ENCODE results near the gene CRYBG3.

CRYBG3 gene

DNA sequence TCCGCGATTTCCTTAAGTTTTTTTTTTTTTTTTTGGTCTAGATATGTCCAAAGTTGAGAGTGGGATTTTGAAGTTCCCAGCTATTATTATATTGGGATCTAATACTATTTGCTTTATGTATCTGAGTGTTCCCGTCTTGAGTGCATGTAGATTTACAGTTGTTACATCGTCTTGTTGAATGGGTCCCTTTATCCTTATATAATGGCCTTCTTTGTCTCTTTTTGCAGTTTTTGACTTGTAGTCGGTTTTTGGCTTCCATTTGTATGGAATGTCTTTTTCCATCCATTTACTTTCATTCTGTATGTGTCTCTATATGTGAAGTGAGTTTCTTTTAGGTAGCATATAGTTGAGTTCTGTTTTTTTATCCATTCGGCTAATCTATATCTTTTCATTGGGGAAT is 35.6 kb downstream of the CRYBG3 start:
- DNase-seq (ENCODE audit: low read depth in 1 of 2, low spot score in 1 of 2) = no peak
- in situ Hi-C loops (cut with HindIII; ENCODE audit: low pct_unique_long_range_greater_than_20kb, low sequenced_read_pairs) = no loop called here
- no peak for TF ChIP-seq JUND (IDR thresholded peaks at IDR 0.05; ENCODE audit: low read depth)

DNA sequence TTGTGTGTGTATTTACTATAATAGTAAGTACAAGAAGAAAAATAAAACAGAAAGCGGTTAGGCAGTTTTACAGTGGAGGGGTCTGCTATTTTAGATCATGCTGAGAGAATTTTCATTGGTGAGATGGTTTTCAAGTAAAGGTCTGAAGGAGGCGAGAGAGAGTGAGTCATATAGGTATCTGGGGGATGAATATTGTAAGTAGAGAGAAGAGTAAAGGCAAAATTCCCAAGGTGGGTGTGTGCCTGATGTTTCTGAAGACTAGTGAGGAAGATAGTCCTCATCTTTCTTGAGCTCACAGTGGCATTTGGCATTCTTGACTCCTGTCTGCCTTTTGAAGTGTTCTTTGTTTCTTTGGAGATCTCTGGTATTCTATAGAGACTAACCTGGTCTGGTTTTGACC is 38.6 kb downstream of the CRYBG3 start:
- no peak for DNase-seq (ENCODE audit: low read depth in 1 of 2, low spot score in 1 of 2)
- no peak for TF ChIP-seq JUND (IDR thresholded peaks at IDR 0.05; ENCODE audit: low read depth)
- in situ Hi-C loops (cut with HindIII; ENCODE audit: low pct_unique_long_range_greater_than_20kb, low sequenced_read_pairs) = no loop called here

DNA sequence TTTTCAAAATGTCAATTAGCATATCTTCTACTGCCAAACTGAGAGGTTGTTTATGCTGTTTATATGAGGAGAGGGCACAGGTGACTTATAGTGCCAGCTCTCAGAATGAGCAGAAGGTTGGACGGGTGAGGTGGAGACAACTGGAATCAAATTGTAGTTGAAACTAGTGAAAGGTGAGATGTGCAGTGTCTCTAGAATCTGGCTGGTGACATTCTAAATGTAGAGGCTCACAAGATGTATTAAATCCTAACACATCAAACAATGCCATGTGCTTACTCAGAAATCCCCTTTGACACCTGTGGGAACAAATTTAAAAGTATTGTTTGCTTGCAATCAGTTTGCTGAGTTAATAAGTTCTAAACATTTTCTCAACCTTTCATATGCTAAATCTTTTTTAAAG is 40.8 kb downstream of the CRYBG3 start:
- no peak for DNase-seq (ENCODE audit: low read depth in 1 of 2, low spot score in 1 of 2)
- in situ Hi-C loops (cut with HindIII; ENCODE audit: low pct_unique_long_range_greater_than_20kb, low sequenced_read_pairs) = no loop called here
- no peak for TF ChIP-seq JUND (IDR thresholded peaks at IDR 0.05; ENCODE audit: low read depth)

DNA sequence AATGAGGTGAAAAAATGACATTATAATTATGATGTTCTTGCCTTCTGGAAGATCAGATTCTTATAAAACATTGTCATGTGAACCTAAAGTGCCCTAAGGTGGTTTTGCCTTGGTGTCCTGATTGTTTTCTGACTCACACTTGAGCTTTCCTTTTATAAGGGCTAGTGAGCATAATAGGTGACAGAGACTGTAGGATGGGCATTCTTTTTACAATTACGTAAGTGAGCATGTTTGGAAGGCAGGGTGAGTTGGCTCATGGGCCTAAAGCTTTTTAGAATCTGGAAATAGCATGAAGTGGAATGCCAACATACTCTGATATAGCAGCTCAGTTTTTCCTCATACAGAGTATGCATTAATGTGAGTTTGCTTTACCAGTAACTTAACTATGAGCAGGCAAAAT is 41.2 kb downstream of the CRYBG3 start:
- TF ChIP-seq JUND (IDR thresholded peaks at IDR 0.05; ENCODE audit: low read depth) = no peak
- DNase-seq (ENCODE audit: low read depth in 1 of 2, low spot score in 1 of 2) = peak in 1 of 2 experiments; percentile 13
- in situ Hi-C loops (cut with HindIII; ENCODE audit: low pct_unique_long_range_greater_than_20kb, low sequenced_read_pairs) = no loop called here

DNA sequence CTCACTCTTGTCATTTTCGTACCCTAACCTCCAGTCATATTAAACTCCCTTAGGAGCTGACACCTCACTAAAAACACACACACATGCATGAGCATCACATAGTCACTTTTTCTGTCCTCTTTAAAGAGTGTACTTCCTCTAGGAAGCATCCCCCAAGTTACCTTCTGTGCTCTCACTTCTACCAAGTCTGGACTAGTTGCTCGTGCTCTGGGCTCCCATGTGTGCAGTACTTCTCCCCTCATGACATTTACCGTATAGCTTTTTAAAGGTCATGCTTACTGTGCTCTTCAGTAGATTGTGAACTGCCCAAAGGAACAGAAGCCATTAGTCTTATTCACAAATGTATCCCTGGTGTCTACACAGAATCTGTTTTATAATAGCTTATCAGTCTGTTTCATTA is 42.0 kb downstream of the CRYBG3 start:
- in situ Hi-C loops (cut with HindIII; ENCODE audit: low pct_unique_long_range_greater_than_20kb, low sequenced_read_pairs) = no loop called here
- no peak for TF ChIP-seq JUND (IDR thresholded peaks at IDR 0.05; ENCODE audit: low read depth)

DNA sequence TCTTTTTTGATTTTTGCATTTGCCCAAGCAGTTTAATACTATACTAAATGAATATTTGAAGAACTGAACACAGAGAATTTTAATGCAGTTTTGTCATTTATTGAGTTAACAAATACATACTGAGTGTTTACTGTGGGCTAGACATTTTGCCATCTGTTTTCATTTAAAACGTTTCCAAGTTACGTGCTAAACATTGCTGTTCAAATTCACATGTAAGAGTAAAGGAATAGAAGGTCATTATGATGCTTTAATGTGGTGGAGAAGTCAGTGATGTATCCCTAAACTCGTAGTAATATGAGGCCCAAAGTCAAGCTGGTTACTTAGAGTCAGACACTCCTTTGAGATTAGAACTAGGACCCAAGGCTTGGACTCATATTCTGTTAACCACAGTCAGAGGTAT is 49.4 kb downstream of the CRYBG3 start:
- no peak for DNase-seq (ENCODE audit: low read depth in 1 of 2, low spot score in 1 of 2)
- in situ Hi-C loops (cut with HindIII; ENCODE audit: low pct_unique_long_range_greater_than_20kb, low sequenced_read_pairs) = no loop called here
- TF ChIP-seq JUND (IDR thresholded peaks at IDR 0.05; ENCODE audit: low read depth) = no peak

More for the DNA sequence above, 42.0 kb downstream of the CRYBG3 start:
- DNase-seq (ENCODE audit: low read depth in 1 of 2, low spot score in 1 of 2) = no peak

DNA sequence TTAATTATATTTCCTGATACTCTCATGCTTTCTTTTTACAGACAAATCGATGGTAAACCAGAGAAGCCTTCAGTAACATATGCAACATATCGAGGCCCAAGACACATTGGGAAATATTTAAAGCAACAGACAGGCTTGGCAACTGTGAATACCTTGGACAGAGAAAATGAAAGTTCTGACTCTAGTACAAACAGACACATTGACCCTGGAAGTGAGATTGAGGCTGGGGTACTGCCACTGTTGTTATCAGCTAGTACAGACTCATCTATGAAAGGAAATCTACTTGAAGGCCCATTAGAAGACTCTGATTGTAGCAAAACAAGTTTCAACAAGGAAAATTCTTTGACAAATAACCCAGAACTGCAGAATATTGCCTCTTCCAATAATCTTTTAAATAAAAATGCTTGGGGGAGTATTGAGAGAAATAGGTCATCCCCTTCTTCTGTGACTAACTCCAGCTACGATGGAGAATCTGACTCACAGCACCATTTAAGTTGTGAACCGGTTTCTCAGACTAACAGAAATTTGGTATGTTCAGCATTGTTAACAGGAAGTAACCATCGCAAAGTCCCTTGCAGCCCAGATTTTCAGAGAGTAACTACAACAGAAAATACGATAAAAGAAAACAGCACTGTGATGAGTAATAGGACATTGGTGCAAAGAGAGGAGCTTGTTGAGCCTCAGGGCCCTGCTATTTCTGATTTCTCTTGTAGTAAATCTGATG is 50.2 kb downstream of the CRYBG3 start:
- no peak for TF ChIP-seq JUND (IDR thresholded peaks at IDR 0.05; ENCODE audit: low read depth)
- in situ Hi-C loops (cut with HindIII; ENCODE audit: low pct_unique_long_range_greater_than_20kb, low sequenced_read_pairs) = no loop called here
- no peak for DNase-seq (ENCODE audit: low read depth in 1 of 2, low spot score in 1 of 2)

DNA sequence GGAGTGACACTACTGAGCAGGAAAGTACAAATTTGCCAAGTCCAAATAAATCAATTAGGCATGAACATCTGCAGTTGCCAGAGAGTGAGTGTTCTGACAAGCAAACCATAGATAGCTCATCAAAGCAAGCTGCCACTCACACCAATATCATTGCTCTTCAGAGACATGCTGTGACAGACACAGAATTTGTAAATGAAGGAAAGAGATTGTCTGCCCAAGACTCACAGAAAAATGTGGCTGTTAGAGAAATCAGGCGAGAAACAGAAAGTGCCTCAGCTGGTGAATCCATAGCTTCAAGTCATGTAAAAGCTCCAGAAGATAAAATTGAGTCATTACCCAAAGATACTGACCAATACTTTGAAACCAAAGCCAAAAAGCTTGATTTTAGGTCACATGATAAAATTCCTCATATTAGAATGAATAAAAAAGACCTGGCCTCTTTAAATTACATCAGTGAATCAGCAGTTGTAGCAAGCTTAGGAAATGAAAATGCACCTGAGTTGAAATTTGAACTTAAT is 50.8 kb downstream of the CRYBG3 start:
- DNase-seq (ENCODE audit: low read depth in 1 of 2, low spot score in 1 of 2) = no peak
- in situ Hi-C loops (cut with HindIII; ENCODE audit: low pct_unique_long_range_greater_than_20kb, low sequenced_read_pairs) = no loop called here
- no peak for TF ChIP-seq JUND (IDR thresholded peaks at IDR 0.05; ENCODE audit: low read depth)

DNA sequence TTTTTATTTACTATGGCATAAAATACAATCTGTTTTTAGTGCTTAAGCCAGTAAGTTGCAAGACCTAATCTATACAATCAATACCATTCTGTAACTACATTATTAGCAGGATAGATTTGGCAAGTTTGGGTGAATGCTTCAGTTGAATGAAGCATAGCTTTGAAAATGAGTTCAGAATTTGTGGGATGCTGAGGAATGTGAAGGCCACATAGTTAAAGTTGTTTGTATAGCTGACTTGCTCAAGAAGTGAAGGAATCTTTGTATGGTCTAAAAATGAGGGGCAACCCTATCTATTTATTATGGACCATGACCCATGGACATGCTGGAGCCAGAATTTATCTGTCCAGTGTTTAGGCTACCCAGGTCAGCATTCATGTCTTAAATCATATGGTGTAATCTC is 58.5 kb downstream of the CRYBG3 start:
- no peak for DNase-seq (ENCODE audit: low read depth in 1 of 2, low spot score in 1 of 2)
- no peak for TF ChIP-seq JUND (IDR thresholded peaks at IDR 0.05; ENCODE audit: low read depth)
- in situ Hi-C loops (cut with HindIII; ENCODE audit: low pct_unique_long_range_greater_than_20kb, low sequenced_read_pairs) = no loop called here

DNA sequence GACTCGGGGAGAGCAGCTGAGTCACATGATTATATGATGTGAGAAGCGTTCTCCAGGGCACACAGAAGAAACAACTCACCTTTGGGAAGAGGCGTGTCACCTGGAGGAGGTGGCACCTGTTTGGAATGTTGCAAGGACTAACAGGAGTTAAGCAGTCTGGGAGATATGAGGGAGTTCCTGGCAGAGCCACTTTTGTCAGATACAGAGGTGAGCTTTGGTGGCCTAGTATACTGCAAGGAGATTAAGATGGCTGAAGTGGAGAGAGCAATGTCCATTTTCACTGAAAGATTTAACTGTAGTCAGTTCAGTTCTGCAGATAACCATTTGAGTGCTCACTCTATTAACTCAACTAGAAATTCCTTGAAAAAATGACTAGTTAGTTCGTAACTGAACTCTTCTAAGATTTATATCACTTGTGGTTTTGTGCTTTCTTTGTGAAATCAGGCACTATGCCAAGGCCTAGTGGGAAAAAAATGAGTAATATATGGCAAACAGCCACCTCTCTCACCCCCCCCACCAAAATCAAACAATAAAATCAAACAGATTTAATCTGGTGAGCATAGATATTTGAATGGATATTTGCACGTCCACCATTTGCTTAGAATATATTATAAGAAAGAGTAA is 61.3 kb downstream of the CRYBG3 start:
- no peak for TF ChIP-seq JUND (IDR thresholded peaks at IDR 0.05; ENCODE audit: low read depth)
- in situ Hi-C loops (cut with HindIII; ENCODE audit: low pct_unique_long_range_greater_than_20kb, low sequenced_read_pairs) = no loop called here
- DNase-seq (ENCODE audit: low read depth in 1 of 2, low spot score in 1 of 2) = peak in 1 of 2 experiments; percentile 39

DNA sequence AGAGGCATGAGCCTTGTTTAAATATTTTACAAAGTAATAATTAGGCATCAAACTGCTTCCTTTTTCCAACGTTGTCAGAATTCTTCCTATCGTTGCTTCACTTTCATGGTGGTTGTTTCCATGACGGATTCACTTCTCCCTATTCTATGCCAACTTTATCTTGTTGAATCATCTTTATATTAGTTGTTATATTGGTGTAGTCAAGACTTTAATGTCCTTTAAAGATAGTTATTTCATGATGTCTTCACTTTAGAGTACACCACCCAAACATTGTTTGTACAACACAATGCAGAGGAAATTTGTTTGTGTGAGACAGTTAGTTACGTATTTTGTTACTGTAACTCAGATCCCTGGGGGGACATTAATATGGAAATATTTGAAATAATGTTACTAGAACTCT is 61.9 kb downstream of the CRYBG3 start:
- no peak for TF ChIP-seq JUND (IDR thresholded peaks at IDR 0.05; ENCODE audit: low read depth)
- in situ Hi-C loops (cut with HindIII; ENCODE audit: low pct_unique_long_range_greater_than_20kb, low sequenced_read_pairs) = no loop called here
- DNase-seq (ENCODE audit: low read depth in 1 of 2, low spot score in 1 of 2) = no peak

DNA sequence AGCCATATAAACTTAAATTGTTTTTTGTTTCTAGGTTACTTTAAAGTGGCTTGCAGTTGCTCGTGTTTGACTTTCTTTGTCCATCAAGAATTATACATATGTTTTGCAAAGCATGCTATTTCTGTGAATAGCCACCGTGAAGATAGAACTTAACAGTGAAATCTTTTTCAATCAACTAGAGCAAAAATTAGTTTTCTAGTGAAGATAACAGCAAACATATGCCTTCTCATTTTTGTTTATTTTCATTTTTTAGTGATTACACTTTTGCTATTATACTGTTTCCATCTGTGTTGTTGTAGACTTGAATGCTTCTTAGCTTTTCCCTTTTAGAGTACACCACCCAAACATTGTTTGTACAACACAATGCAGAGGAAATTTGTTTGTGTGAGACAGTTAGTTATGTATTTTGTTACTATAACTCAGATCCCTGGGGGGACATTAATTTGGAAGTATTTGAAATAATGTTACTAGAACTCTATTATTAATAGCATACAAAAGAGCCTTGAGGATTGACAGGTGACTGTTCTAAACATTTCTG is 62.8 kb downstream of the CRYBG3 start:
- no peak for TF ChIP-seq JUND (IDR thresholded peaks at IDR 0.05; ENCODE audit: low read depth)
- in situ Hi-C loops (cut with HindIII; ENCODE audit: low pct_unique_long_range_greater_than_20kb, low sequenced_read_pairs) = no loop called here
- no peak for DNase-seq (ENCODE audit: low read depth in 1 of 2, low spot score in 1 of 2)
